H7 (cell line): ENCODE data around the gene S1PR3. TPM values are rescaled to one million over a fixed set of nuclear protein-coding genes. Genes with fewer than 3 reads are reported as not detected.
A peak's percentile ranks its signal among the peaks of the same experiment; 100 is the strongest.
"Not testable (repeated sequence)": the region's sequence is repeated elsewhere in the genome, so short reads cannot be mapped to it uniquely, and the experiment has no call there.

Source experiments
- DNase-seq: peaks from one replicate; pipeline ENCODE4 v3.0.0; 2012
- H3K27me3 ChIP-seq: 2 replicates; pipeline ENCODE4 v1.6.0; 2011; ENCODE audit warnings: mild to moderate bottlenecking, low read length; ENCODE audit not compliant: control insufficient read depth, insufficient read depth
- H3K36me3 ChIP-seq: replicated peaks from 2 replicates; pipeline ENCODE4 v1.5.1; 2011; ENCODE audit warnings: low read length; ENCODE audit not compliant: control insufficient read depth, insufficient read depth
- H3K4me3 ChIP-seq: 2 replicates; pipeline ENCODE4 v1.5.1; 2011; ENCODE audit warnings: low read depth, mild to moderate bottlenecking, control low read depth, low read length, moderate library complexity; ENCODE audit not compliant: insufficient read depth
- total RNA-seq: library from RNA; depleted of rRNA; stranded (reverse); fragments of >200 nt; shearing (Covaris generic); gene quantifications from 2 replicates; pipeline ENCODE4 v1.2.3, GENCODE V29; 2014; rRNA removed

S1PR3 gene
- total RNA-seq: 9.3 and 25.0 TPM in 2 replicates

- Histone ChIP-seq H3K27me3 (peaks cover 4% of the 10 kb centered on the region), H3K36me3 (no peaks in the 10 kb centered on the region), H3K4me3 (peak within 1 kb of the TSS; percentile 87)
- DNase-seq: peak; percentile 98
Observed at GRCh38 chr9:88991066-88992034, at the start of gene S1PR3. S1PR3 (plus strand) TSS chr9:88991468; CDS start chr9:89001201, 9,733 bp downstream.

- H3K27me3 ChIP-seq, H3K4me3 ChIP-seq, H3K36me3 ChIP-seq, DNase-seq: not testable (repeated sequence)
Observed at GRCh38 chr9:88941586-88941985, 49.7 kb upstream of the S1PR3 start.

GRCh38 chr9:88942411-88942810 lies 48.9 kb upstream of the S1PR3 start:
- Histone ChIP-seq H3K27me3 (no peaks in the 10 kb centered on the region), H3K36me3 (no peaks in the 10 kb centered on the region), H3K4me3 (no peak overlapping the region)
- no peak for DNase-seq

GRCh38 chr9:88945636-88946333 lies 45.5 kb upstream of the S1PR3 start:
- Histone ChIP-seq H3K27me3 (no peaks in the 10 kb centered on the region), H3K4me3 (no peak overlapping the region), H3K36me3 (no peaks in the 10 kb centered on the region)
- no peak for DNase-seq

GRCh38 chr9:88947581-88948573 lies 43.4 kb upstream of the S1PR3 start:
- no peak for DNase-seq

GRCh38 chr9:88949425-88949824 lies 41.8 kb upstream of the S1PR3 start:
- Histone ChIP-seq H3K4me3 (no peak overlapping the region), H3K36me3 (no peaks in the 10 kb centered on the region), H3K27me3 (no peaks in the 10 kb centered on the region)
- no peak for DNase-seq

More at GRCh38 chr9:88947581-88948573, 43.4 kb upstream of the S1PR3 start:
- Histone ChIP-seq H3K27me3 (no peaks in the 10 kb centered on the region), H3K4me3 (no peak overlapping the region), H3K36me3 (no peaks in the 10 kb centered on the region)

GRCh38 chr9:88949961-88950340 lies 41.3 kb upstream of the S1PR3 start:
- Histone ChIP-seq H3K4me3 (no peak overlapping the region), H3K36me3 (no peaks in the 10 kb centered on the region), H3K27me3 (no peaks in the 10 kb centered on the region)
- DNase-seq: no peak

- Histone ChIP-seq H3K4me3 (no peak overlapping the region), H3K27me3 (no peaks in the 10 kb centered on the region), H3K36me3 (no peaks in the 10 kb centered on the region)
- DNase-seq: no peak
Observed at GRCh38 chr9:88950341-88951154, 40.7 kb upstream of the S1PR3 start.

- DNase-seq: no peak
- Histone ChIP-seq H3K36me3 (no peaks in the 10 kb centered on the region), H3K4me3 (no peak overlapping the region), H3K27me3 (no peaks in the 10 kb centered on the region)
Observed at GRCh38 chr9:88951155-88951542, 40.1 kb upstream of the S1PR3 start.

- Histone ChIP-seq H3K27me3 (no peaks in the 10 kb centered on the region), H3K36me3 (no peaks in the 10 kb centered on the region)
- no peak for DNase-seq
Observed at GRCh38 chr9:88952086-88952615, 39.1 kb upstream of the S1PR3 start.

GRCh38 chr9:88952976-88953375 lies 38.3 kb upstream of the S1PR3 start:
- DNase-seq: no peak
- no peak overlapping the region for H3K4me3 ChIP-seq
- no peaks in the 10 kb centered on the region for H3K36me3 ChIP-seq
- no peaks in the 10 kb centered on the region for H3K27me3 ChIP-seq

More at GRCh38 chr9:88952086-88952615, 39.1 kb upstream of the S1PR3 start:
- H3K4me3 ChIP-seq: no peak overlapping the region

- Histone ChIP-seq H3K4me3 (no peak overlapping the region), H3K36me3 (no peaks in the 10 kb centered on the region), H3K27me3 (no peaks in the 10 kb centered on the region)
- no peak for DNase-seq
Observed at GRCh38 chr9:88953381-88954029, 37.8 kb upstream of the S1PR3 start.

GRCh38 chr9:88954066-88954465 lies 37.2 kb upstream of the S1PR3 start:
- no peaks in the 10 kb centered on the region for H3K27me3 ChIP-seq
- H3K4me3 ChIP-seq: no peak overlapping the region
- DNase-seq: no peak
- H3K36me3 ChIP-seq: no peaks in the 10 kb centered on the region
